WTC11 (cell line): ENCODE results near the gene MYO15A. TPM values are rescaled to one million over a fixed set of nuclear protein-coding genes. Genes with fewer than 3 reads are reported as not detected.

Source experiments
- ATAC-seq: fragments of 200-7000 bp; cut with Tn5 transposase; 2 replicates; pipeline ENCODE4 v1.10.0; 2021; ENCODE audit warnings: mild to moderate bottlenecking, moderate library complexity
- CTCF ChIA-PET: fragments of 300-600 bp; sonication (Branson Sonifier 250); formaldehyde crosslinking; loops from one replicate; lab custom pipeline; 2021; ENCODE audit warnings: antibody characterized with exemption; lab: Charles Lee
- POLR2A ChIA-PET: fragments of 350-600 bp; sonication (Branson Sonifier 250); formaldehyde crosslinking; loops from one replicate; lab custom pipeline; 2021; ENCODE audit warnings: antibody characterized with exemption; lab: Charles Lee
- DNase-seq: peaks from one replicate; pipeline ENCODE4 v3.0.0; 2021; ENCODE audit warnings: low spot score
- H3K27ac Mint-ChIP-seq: 2 replicates; pipeline ENCODE4 v1.8.0; 2021; ENCODE audit warnings: mixed read lengths
- H3K27me3 Mint-ChIP-seq: 2 replicates; pipeline ENCODE4 v1.8.0; 2021; ENCODE audit warnings: low read depth, mild to moderate bottlenecking, moderate library complexity, mixed read lengths
- H3K36me3 Mint-ChIP-seq: 2 replicates; pipeline ENCODE4 v1.8.0; 2021; ENCODE audit warnings: mixed read lengths
- H3K4me1 Mint-ChIP-seq: 2 replicates; pipeline ENCODE4 v1.8.0; 2022; ENCODE audit warnings: mixed read lengths
- H3K4me3 Mint-ChIP-seq: 2 replicates; pipeline ENCODE4 v1.8.0; 2021; ENCODE audit warnings: mild to moderate bottlenecking, moderate library complexity, mixed read lengths
- H3K9me3 Mint-ChIP-seq: 2 replicates; pipeline ENCODE4 v1.8.0; 2021; ENCODE audit warnings: mixed read lengths
- ELF4 ChIP-seq: sonication (generic); formaldehyde crosslinking; IDR thresholded peaks from 2 replicates; pipeline ENCODE4 v1.8.1; 2022; ENCODE audit warnings: low read depth, mild to moderate bottlenecking, moderate library complexity, missing genetic modification reagents
- EMX1 ChIP-seq: fragments of 250-450 bp; sonication (Bioruptor Pico); IDR thresholded peaks from 2 replicates; pipeline ENCODE4 v1.8.0; 2021; ENCODE audit warnings: mild to moderate bottlenecking
- ETV6 ChIP-seq: sonication (generic); formaldehyde crosslinking; IDR thresholded peaks from 2 replicates; pipeline ENCODE4 v1.8.1; 2022; ENCODE audit warnings: mild to moderate bottlenecking, missing genetic modification reagents
- FOXK1 ChIP-seq: sonication (generic); formaldehyde crosslinking; IDR thresholded peaks from 2 replicates; pipeline ENCODE4 v1.8.0; 2022; ENCODE audit warnings: mild to moderate bottlenecking, moderate library complexity, missing genetic modification reagents
- IRF2 ChIP-seq: sonication (generic); formaldehyde crosslinking; IDR thresholded peaks from 2 replicates; pipeline ENCODE4 v1.8.0; 2022; ENCODE audit warnings: low read depth, missing genetic modification reagents, borderline replicate concordance
- JAZF1 ChIP-seq: fragments of 250-450 bp; sonication (Bioruptor Pico); IDR thresholded peaks from 2 replicates; pipeline ENCODE4 v1.9.0; 2021; ENCODE audit warnings: moderate library complexity, mild to moderate bottlenecking, inconsistent platforms
- JUN ChIP-seq: sonication (generic); formaldehyde crosslinking; IDR thresholded peaks from 2 replicates; pipeline ENCODE4 v1.8.0; 2023; ENCODE audit warnings: mild to moderate bottlenecking, missing genetic modification reagents
- NR1H2 ChIP-seq: sonication (generic); formaldehyde crosslinking; IDR thresholded peaks from 2 replicates; pipeline ENCODE4 v1.9.0; 2021; ENCODE audit warnings: mild to moderate bottlenecking, moderate library complexity, missing genetic modification reagents
- PRRX2 ChIP-seq: fragments of 250-450 bp; sonication (Bioruptor Pico); IDR thresholded peaks from 2 replicates; pipeline ENCODE4 v1.8.0; 2021; ENCODE audit warnings: mild to moderate bottlenecking
- RELA ChIP-seq: sonication (generic); formaldehyde crosslinking; IDR thresholded peaks from 2 replicates; pipeline ENCODE4 v1.8.1; 2022; ENCODE audit warnings: missing genetic modification reagents, mild to moderate bottlenecking, borderline replicate concordance
- RORB ChIP-seq: fragments of 250-450 bp; sonication (Bioruptor Pico); IDR thresholded peaks from 2 replicates; pipeline ENCODE4 v1.9.0; 2021; ENCODE audit warnings: mild to moderate bottlenecking
- SMAD4 ChIP-seq: sonication (generic); formaldehyde crosslinking; IDR thresholded peaks from 2 replicates; pipeline ENCODE4 v1.8.0; 2022; ENCODE audit warnings: mild to moderate bottlenecking, missing genetic modification reagents
- ZBTB21 ChIP-seq: sonication (generic); formaldehyde crosslinking; IDR thresholded peaks from 2 replicates; pipeline ENCODE4 v1.8.1; 2023; ENCODE audit warnings: mild to moderate bottlenecking, missing genetic modification reagents, borderline replicate concordance
- ZNF263 ChIP-seq: sonication (generic); formaldehyde crosslinking; IDR thresholded peaks from 2 replicates; pipeline ENCODE4 v1.8.1; 2022; ENCODE audit warnings: low read depth, mild to moderate bottlenecking, moderate library complexity, missing genetic modification reagents
- ZNF317 ChIP-seq: sonication (generic); formaldehyde crosslinking; IDR thresholded peaks from 2 replicates; pipeline ENCODE4 v1.8.1; 2023; ENCODE audit warnings: low read depth, mild to moderate bottlenecking, moderate library complexity, missing genetic modification reagents, borderline replicate concordance
- ZNF671 ChIP-seq: fragments of 250-450 bp; sonication (Bioruptor Pico); IDR thresholded peaks from 2 replicates; pipeline ENCODE4 v1.8.0; 2021; ENCODE audit warnings: mild to moderate bottlenecking
- total RNA-seq: library from RNA; stranded (reverse); gene quantifications from 3 replicates; pipeline ENCODE4 v1.2.3, GENCODE V29; 2021
- TF ChIP-seq, protein P1 (sequence below): sonication (generic); formaldehyde crosslinking; IDR thresholded peaks from 2 replicates; pipeline ENCODE4 v1.8.0; 2023; ENCODE audit warnings: missing genetic modification reagents, mild to moderate bottlenecking, borderline replicate concordance
- TF ChIP-seq, protein P2 (sequence below): fragments of 250-450 bp; sonication (Bioruptor Pico); IDR thresholded peaks from 2 replicates; pipeline ENCODE4 v1.8.0; 2021; ENCODE audit warnings: mild to moderate bottlenecking
- TF ChIP-seq, protein P3 (sequence below): sonication (generic); formaldehyde crosslinking; IDR thresholded peaks from 2 replicates; pipeline ENCODE4 v1.8.0; 2023; ENCODE audit warnings: missing genetic modification reagents
- TF ChIP-seq, protein P4 (sequence below): sonication (generic); formaldehyde crosslinking; IDR thresholded peaks from 2 replicates; pipeline ENCODE4 v1.8.1; 2023; ENCODE audit warnings: mild to moderate bottlenecking, missing genetic modification reagents, moderate library complexity
- TF ChIP-seq, protein P5 (sequence below): sonication (generic); formaldehyde crosslinking; IDR thresholded peaks from 2 replicates; pipeline ENCODE4 v1.8.1; 2023; ENCODE audit warnings: mild to moderate bottlenecking, missing genetic modification reagents, moderate library complexity
- TF ChIP-seq, protein P6 (sequence below): sonication (generic); formaldehyde crosslinking; IDR thresholded peaks from 2 replicates; pipeline ENCODE4 v1.8.0; 2023; ENCODE audit warnings: mild to moderate bottlenecking, missing genetic modification reagents

MYO15A gene
- total RNA-seq, 1 experiment from 2014 or later: 2.6 TPM

DNA sequence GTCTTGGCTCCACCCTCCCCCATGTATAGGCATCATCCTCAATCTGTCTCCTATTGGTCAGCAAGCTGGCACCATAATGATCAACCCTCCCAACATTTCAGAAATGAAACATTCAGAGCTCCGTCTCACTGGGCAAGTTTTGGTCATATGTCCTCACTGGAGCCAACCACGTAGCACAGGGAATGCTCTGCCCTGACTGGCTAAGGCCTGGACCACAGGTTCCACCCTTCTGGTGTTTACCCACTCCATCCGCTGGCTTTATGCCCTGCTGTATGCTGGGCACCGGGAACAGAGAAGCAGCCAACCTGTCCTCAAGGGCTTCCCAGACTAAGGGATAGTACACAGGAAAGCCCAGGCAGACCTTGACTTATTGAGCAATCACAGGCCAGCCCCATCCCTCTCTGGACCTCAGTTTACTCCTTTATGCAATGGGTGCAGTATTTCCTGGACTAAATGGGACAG is 20.5 kb downstream of the MYO15A start:
- CTCF ChIA-PET: interaction anchor here (1.0 kb wide), 1 partner anchor 89 kb away, joined by 5 read pairs; no protein-coding TSS in a partner anchor

DNA sequence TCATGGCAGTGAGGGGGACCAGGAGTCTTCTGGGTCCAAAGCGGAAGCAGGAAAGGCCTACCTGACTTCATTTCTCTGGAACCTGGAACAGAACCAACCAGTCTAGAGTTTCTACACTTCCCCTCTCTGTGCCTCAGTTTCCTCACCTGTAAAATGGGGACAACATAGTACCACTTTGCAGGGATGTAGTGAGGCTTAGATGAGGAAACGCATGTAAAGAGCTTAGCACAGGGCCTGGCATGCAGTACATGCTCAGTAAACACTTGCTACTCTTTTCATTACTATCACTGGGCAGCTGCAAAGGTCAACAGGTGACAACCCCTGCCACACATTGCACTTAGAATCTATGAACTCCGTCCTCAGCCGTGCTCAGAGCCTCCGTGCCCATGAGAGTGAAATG is 24.2 kb downstream of the MYO15A start:
- no peak for TF ChIP-seq FOXK1 (CRISPR knock-in tag)
- no peak for TF ChIP-seq ZBTB21 (CRISPR knock-in tag)
- TF ChIP-seq, protein P1, sequence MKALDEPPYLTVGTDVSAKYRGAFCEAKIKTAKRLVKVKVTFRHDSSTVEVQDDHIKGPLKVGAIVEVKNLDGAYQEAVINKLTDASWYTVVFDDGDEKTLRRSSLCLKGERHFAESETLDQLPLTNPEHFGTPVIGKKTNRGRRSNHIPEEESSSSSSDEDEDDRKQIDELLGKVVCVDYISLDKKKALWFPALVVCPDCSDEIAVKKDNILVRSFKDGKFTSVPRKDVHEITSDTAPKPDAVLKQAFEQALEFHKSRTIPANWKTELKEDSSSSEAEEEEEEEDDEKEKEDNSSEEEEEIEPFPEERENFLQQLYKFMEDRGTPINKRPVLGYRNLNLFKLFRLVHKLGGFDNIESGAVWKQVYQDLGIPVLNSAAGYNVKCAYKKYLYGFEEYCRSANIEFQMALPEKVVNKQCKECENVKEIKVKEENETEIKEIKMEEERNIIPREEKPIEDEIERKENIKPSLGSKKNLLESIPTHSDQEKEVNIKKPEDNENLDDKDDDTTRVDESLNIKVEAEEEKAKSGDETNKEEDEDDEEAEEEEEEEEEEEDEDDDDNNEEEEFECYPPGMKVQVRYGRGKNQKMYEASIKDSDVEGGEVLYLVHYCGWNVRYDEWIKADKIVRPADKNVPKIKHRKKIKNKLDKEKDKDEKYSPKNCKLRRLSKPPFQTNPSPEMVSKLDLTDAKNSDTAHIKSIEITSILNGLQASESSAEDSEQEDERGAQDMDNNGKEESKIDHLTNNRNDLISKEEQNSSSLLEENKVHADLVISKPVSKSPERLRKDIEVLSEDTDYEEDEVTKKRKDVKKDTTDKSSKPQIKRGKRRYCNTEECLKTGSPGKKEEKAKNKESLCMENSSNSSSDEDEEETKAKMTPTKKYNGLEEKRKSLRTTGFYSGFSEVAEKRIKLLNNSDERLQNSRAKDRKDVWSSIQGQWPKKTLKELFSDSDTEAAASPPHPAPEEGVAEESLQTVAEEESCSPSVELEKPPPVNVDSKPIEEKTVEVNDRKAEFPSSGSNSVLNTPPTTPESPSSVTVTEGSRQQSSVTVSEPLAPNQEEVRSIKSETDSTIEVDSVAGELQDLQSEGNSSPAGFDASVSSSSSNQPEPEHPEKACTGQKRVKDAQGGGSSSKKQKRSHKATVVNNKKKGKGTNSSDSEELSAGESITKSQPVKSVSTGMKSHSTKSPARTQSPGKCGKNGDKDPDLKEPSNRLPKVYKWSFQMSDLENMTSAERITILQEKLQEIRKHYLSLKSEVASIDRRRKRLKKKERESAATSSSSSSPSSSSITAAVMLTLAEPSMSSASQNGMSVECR: no peak
- TF ChIP-seq, protein P2, sequence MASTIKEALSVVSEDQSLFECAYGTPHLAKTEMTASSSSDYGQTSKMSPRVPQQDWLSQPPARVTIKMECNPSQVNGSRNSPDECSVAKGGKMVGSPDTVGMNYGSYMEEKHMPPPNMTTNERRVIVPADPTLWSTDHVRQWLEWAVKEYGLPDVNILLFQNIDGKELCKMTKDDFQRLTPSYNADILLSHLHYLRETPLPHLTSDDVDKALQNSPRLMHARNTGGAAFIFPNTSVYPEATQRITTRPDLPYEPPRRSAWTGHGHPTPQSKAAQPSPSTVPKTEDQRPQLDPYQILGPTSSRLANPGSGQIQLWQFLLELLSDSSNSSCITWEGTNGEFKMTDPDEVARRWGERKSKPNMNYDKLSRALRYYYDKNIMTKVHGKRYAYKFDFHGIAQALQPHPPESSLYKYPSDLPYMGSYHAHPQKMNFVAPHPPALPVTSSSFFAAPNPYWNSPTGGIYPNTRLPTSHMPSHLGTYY: no peak
- no peak for TF ChIP-seq RORB (CRISPR knock-in tag)
- no peak for TF ChIP-seq JUN (CRISPR knock-in tag)
- TF ChIP-seq ZNF317 (CRISPR knock-in tag): no peak
- no peak for TF ChIP-seq ZNF671 (CRISPR knock-in tag)
- TF ChIP-seq NR1H2 (CRISPR knock-in tag): no peak
- no peak for TF ChIP-seq ETV6 (CRISPR knock-in tag)
- TF ChIP-seq, protein P3, sequence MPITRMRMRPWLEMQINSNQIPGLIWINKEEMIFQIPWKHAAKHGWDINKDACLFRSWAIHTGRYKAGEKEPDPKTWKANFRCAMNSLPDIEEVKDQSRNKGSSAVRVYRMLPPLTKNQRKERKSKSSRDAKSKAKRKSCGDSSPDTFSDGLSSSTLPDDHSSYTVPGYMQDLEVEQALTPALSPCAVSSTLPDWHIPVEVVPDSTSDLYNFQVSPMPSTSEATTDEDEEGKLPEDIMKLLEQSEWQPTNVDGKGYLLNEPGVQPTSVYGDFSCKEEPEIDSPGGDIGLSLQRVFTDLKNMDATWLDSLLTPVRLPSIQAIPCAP: no peak
- TF ChIP-seq ZNF263 (CRISPR knock-in tag): no peak
- TF ChIP-seq, protein P4, sequence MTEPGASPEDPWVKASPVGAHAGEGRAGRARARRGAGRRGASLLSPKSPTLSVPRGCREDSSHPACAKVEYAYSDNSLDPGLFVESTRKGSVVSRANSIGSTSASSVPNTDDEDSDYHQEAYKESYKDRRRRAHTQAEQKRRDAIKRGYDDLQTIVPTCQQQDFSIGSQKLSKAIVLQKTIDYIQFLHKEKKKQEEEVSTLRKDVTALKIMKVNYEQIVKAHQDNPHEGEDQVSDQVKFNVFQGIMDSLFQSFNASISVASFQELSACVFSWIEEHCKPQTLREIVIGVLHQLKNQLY (CRISPR knock-in tag): no peak
- TF ChIP-seq EMX1 (CRISPR knock-in tag): no peak
- no peak for TF ChIP-seq JAZF1 (CRISPR knock-in tag)
- no peak for TF ChIP-seq SMAD4
- no peak overlapping the region for H3K4me3 Mint-ChIP-seq
- no peaks in the 10 kb centered on the region for H3K9me3 Mint-ChIP-seq
- H3K27ac Mint-ChIP-seq: no peak overlapping the region
- no peaks in the 10 kb centered on the region for H3K36me3 Mint-ChIP-seq
- ATAC-seq: no peak
- H3K4me1 Mint-ChIP-seq: no peaks in the 10 kb centered on the region; the same call in 1 of the 2 replicates
- no peaks in the 10 kb centered on the region; the same call in 1 of the 2 replicates for H3K27me3 Mint-ChIP-seq
- CTCF ChIA-PET: no interaction called here
- no peak for DNase-seq
- POLR2A ChIA-PET: interaction anchor here (0.5 kb wide), 1 partner anchor 1744 kb away, joined by 4 read pairs; no protein-coding TSS in a partner anchor

More for the DNA sequence above, 20.5 kb downstream of the MYO15A start:
- no peak for ATAC-seq
- no peaks in the 10 kb centered on the region for H3K9me3 Mint-ChIP-seq
- no peaks in the 10 kb centered on the region for H3K36me3 Mint-ChIP-seq
- H3K27ac Mint-ChIP-seq: no peak overlapping the region; the same call in 1 of the 2 replicates
- TF ChIP-seq IRF2 (CRISPR knock-in tag) (no peak), PRRX2 (CRISPR knock-in tag) (no peak), ELF4 (no peak), RELA (CRISPR knock-in tag) (no peak)
- TF ChIP-seq, protein P5, sequence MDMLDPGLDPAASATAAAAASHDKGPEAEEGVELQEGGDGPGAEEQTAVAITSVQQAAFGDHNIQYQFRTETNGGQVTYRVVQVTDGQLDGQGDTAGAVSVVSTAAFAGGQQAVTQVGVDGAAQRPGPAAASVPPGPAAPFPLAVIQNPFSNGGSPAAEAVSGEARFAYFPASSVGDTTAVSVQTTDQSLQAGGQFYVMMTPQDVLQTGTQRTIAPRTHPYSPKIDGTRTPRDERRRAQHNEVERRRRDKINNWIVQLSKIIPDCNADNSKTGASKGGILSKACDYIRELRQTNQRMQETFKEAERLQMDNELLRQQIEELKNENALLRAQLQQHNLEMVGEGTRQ: no peak
- TF ChIP-seq, protein P6, sequence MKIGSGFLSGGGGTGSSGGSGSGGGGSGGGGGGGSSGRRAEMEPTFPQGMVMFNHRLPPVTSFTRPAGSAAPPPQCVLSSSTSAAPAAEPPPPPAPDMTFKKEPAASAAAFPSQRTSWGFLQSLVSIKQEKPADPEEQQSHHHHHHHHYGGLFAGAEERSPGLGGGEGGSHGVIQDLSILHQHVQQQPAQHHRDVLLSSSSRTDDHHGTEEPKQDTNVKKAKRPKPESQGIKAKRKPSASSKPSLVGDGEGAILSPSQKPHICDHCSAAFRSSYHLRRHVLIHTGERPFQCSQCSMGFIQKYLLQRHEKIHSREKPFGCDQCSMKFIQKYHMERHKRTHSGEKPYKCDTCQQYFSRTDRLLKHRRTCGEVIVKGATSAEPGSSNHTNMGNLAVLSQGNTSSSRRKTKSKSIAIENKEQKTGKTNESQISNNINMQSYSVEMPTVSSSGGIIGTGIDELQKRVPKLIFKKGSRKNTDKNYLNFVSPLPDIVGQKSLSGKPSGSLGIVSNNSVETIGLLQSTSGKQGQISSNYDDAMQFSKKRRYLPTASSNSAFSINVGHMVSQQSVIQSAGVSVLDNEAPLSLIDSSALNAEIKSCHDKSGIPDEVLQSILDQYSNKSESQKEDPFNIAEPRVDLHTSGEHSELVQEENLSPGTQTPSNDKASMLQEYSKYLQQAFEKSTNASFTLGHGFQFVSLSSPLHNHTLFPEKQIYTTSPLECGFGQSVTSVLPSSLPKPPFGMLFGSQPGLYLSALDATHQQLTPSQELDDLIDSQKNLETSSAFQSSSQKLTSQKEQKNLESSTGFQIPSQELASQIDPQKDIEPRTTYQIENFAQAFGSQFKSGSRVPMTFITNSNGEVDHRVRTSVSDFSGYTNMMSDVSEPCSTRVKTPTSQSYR (CRISPR knock-in tag): no peak
- TF ChIP-seq, protein P4 (CRISPR knock-in tag): no peak
- DNase-seq: no peak
- no peaks in the 10 kb centered on the region; the same call in 1 of the 2 replicates for H3K27me3 Mint-ChIP-seq
- H3K4me3 Mint-ChIP-seq: no peak overlapping the region
- POLR2A ChIA-PET: interaction anchor here (0.5 kb wide), 1 partner anchor 51 kb away, joined by 3 read pairs; no protein-coding TSS in a partner anchor
- H3K4me1 Mint-ChIP-seq: no peaks in the 10 kb centered on the region; the same call in 1 of the 2 replicates
